Suppressor macrophage treated with lipopolysaccharide for 1 hour (primary cell): Measurements from ENCODE around the gene PPP2R3A.
A peak's percentile ranks its signal among the peaks of the same experiment; 100 is the strongest.
"Not testable (repeated sequence)": the region's sequence is repeated elsewhere in the genome, so short reads cannot be mapped to it uniquely, and the experiment has no call there.

Experiments
- DNase-seq, 3 donors: peaks; one replicate each; pipeline ENCODE4 v3.0.0-alpha.2; 2020 to 2022

The PPP2R3A gene, protein sequence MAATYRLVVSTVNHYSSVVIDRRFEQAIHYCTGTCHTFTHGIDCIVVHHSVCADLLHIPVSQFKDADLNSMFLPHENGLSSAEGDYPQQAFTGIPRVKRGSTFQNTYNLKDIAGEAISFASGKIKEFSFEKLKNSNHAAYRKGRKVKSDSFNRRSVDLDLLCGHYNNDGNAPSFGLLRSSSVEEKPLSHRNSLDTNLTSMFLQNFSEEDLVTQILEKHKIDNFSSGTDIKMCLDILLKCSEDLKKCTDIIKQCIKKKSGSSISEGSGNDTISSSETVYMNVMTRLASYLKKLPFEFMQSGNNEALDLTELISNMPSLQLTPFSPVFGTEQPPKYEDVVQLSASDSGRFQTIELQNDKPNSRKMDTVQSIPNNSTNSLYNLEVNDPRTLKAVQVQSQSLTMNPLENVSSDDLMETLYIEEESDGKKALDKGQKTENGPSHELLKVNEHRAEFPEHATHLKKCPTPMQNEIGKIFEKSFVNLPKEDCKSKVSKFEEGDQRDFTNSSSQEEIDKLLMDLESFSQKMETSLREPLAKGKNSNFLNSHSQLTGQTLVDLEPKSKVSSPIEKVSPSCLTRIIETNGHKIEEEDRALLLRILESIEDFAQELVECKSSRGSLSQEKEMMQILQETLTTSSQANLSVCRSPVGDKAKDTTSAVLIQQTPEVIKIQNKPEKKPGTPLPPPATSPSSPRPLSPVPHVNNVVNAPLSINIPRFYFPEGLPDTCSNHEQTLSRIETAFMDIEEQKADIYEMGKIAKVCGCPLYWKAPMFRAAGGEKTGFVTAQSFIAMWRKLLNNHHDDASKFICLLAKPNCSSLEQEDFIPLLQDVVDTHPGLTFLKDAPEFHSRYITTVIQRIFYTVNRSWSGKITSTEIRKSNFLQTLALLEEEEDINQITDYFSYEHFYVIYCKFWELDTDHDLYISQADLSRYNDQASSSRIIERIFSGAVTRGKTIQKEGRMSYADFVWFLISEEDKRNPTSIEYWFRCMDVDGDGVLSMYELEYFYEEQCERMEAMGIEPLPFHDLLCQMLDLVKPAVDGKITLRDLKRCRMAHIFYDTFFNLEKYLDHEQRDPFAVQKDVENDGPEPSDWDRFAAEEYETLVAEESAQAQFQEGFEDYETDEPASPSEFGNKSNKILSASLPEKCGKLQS (N-terminal part only)

DNA sequence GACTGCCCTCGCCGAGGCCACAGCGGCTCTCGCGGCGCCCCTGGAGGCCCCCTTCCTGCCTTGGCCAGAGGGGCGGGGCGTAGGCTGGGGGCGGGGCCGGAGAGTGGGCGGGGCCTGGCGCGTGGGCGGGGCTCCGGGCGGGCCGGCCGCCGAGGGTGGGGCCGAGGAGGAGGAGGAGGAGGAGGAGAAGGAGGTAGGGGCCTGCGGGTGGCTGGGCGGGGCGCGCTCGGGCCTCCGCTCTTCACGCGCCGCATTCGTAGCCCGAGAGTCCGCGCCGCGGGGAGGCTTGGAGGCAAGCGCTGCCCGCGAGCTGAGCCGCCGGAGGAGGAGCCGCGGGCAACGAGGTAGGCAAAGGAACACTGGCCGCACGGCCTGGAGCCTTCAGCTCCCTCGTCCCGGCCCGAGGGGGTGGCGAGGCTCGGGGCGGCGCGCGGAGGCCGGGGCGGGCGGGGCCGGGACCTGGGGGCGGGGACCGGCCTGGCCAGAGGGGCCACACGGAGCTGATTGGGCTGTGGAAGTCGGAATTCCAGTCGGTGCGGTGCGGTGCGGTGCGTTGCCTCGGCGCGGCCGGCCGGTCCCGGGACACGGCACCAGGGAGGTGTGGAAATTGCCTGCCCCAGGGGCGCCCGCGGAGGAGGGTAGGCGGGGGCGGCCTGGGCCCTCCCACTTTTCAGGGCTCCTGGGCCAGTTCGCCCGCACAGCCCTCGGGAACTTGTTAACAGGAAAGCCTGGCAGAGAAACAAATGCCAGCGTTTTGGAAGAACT lies at the start of gene PPP2R3A:
Gene PPP2R3A, plus strand, starts transcription at position 223 of the 765 bp plus-strand sequence. CDS start 35,771 bp downstream, outside the sequence.
- peak; percentile 77 to 92 (median 83) for DNase-seq

DNA sequence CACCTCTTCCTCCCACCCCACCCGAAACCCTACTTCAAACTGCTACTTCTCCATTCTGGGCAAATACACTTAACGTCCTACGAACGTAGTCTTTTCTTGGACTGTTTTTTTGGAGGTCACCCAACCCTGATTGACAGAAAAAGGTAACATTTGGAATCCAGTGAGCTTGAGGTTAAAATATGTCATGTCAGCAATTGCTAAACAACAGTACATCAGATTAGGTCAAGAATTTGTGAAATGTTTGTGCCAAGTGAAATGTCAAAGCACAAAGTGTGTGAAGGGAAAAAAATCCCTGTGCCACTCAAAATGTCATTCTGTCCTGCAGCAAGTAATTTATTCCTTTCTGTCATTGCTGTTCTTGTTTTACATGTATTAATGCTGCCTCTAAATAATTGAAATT lies 49.2 kb upstream of the PPP2R3A start:
- no peak for DNase-seq

DNA sequence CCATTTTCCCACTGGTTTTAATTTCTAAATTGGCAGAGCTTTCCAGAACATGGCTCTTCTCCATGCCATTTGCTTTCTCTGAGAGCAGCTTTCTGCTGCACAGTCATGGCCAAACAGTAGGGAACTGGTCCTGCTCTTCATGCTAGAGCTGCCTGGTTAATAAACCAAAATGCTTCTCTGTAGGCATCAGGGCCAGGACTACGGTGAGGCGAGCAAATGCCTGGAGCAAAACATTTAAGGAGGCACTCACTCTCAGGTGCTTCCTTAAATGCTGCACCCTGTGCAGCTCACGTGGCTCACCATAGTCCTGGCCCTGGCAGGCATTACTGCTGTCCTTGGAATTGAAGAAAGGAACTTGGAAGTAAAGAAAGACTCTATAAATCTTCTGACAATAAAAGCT lies 48.5 kb upstream of the PPP2R3A start:
- DNase-seq = no peak

DNA sequence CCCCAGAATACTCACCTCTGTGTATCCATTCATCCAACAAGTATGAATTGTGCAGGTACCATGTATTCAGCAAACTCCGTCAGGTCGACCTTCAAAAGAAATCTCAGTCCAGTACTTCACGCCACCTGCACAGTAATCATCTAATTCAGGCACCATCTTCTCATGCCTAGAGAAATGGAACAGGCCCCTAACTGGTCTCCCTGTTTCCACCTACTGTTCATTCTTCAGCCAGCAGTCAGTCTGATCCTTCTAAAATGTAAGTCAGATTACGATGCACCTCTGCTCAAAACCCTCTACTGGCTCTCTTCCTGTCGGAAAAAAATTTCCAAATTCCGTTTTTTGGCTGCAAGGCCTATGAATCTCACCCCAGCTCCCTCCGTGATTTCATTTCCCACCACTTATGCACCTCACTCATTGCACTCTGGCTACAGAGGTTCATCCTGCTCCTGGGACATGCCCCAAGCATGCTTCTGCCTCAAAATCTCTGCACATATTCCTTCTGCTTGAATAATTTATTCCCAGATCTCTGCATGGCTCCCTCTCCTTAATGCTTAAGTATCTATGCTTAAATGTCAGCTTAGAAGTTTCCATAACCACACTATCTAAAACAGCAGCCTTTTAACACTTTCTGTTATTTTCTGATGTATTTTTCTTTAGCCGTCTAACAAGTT lies 47.5 kb upstream of the PPP2R3A start:
- DNase-seq = no peak

DNA sequence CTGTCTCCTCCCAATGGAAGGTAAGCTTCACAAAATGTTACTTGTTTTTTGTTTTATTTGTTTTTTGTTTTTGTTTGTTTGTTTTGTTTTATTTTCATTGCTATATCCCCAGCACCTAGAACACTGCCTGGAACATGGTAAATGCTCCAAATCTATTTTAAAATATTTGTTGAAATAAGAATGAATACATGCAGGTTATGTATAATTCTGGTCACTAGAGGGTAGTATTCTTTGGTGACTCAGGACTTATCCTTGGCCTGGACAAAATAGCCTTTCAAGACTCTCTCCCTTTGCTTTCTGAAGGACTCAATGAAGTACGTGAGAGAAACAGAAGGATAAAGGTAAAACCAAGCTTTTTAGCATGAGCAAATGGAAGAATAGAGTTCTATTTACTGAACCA lies 46.9 kb upstream of the PPP2R3A start:
- DNase-seq = peak; percentile 15 to 25 (median 23)

DNA sequence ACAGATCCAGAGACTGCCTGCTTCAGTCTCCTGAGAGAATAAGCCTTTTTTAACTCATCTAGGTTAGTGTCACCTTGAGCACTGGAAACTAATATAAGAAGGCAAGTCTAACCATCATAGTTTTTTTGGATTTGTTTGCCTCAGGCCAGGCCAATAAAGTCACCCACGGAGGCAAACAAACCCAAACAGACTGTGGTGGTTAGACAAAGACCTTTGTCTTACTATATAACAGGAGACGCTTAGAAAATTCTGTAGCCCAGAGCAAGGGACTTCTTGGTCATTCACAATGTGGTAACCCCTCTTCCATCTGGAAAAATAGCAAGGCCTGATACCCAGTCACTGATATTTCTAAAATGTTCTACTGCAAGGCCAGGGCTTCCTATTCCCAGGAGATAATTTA lies 45.3 kb upstream of the PPP2R3A start:
- no peak for DNase-seq

DNA sequence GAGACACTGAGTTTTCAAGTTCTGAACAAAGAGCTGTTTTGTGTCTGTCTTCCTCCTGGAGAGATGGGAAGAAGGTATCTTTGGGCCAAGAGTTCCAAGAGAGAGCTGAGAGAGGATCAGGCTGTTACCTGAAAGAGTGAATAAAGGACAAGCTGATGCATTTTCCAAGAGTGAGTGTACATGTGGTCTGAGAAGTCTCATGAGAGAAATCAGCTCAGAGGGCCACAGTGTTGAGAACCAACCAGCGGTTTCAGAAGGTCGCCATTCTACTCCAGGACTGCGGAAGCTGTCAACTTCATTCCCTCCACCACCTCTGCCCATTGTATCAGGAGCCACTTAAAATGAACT lies 42.7 kb upstream of the PPP2R3A start:
- DNase-seq = no peak

DNA sequence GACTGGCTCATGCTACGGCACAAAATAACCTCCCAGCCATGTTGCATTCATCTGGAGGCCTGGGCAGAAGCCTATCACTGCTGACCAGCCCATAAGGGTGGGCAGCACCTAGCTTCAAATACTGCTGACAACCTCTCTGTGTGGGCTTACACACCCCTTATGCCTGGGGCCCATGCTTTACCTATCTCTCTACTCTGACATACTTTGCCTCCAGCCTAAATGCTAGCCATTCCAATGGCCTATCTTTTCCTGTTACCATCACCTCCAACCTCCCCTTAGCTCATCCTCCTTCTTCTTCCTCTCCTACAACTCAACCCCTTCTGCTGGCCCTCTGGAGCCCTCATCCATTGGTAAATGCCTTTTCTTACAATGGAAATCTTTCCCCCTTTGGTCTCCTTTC lies 41.0 kb upstream of the PPP2R3A start:
- no peak for DNase-seq

DNA sequence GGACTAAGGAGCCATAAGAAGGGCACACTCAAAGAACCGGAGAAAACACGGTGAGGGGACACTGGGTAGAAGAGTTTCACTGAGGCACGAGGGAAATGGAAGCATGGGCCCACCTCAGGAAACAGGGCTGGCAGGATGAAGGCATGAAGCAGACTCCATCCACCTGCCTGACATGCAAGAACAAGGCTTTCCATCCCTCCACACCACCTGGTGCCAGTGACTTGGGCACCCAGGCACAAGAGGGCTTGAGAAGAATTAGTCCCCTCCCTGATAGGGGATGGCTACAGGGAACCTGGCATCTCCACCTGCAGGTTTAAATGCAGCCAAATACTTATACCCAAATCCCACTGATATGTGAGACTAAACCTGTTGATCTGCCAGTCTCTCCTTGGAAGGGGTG lies 38.9 kb upstream of the PPP2R3A start:
- DNase-seq = no peak

DNA sequence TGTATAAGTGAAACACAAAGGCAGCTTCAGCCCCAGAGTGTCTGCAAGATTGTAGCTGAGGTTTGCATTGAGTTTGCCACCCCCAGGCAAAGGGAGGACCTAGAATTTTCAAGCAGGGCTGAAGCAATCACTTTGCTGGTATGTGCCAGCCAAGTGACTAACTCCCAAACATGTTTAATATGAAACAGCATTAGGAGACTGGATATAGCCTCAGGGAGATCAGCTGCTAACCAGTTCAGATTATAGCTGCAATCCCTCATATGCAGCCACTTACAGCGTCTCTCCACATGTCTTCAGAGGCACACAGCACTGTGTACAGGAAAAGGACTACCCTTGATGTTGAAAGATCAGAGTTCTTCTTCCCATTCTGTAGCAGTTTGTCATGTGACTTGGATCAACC lies 38.4 kb upstream of the PPP2R3A start:
- DNase-seq = no peak

DNA sequence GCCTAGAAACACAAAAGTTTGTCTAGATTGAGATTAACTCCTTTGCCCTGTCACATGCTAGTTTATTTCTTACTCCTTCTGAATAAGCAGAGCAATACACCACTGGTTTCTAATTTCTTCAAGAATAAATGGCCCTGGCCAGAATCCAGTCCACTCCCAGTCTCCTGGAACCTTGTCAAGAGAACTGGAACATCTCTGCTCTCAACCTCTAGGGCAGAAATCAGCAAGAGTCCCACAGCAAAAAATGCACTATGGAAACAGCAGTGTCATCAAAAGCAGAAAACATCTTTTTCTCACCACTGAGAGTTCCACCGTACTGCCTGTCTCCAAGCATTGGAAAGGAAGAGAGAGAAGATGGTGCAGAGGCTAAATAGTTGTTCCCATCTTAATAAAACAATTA lies 35.9 kb upstream of the PPP2R3A start:
- no peak for DNase-seq

DNA sequence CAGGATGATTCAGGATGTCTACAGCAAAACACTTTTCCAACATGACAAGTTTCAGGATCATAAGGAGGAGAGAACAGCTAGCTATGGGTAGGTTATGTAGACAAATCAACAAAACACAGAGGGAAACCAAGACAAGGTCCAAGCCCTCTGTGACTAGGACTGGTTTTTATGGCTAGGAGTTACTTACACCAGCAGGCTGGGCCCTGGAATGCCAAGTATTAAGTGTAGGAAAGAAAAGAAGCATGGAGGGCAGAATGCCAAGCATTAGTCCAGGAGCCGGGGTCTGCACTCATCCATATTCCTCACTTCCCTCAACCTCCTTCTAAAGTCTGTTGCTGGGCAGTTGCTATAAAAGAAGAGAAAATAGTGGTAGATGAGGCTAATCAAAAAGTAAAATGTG lies 35.3 kb upstream of the PPP2R3A start:
- no peak for DNase-seq

DNA sequence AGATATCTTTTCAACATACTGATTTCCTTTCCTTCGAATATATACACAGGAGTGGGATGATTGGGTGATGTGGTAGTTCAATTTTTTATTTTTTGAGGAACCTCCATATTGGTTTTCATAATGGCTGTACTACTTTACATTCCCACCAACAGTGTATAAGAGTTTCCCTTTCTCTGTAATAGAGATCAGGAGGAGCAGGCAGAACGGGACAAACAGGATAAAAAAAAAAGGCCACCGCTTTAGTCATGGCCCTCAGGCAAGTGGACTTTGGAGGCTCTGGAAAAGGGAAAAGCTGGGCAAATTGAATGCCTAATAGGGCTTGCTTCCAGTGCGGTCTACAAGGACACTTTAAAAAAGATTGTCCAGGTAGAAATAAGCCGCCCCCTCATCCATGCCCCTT lies 30.4 kb upstream of the PPP2R3A start:
- not testable (repeated sequence) for DNase-seq

DNA sequence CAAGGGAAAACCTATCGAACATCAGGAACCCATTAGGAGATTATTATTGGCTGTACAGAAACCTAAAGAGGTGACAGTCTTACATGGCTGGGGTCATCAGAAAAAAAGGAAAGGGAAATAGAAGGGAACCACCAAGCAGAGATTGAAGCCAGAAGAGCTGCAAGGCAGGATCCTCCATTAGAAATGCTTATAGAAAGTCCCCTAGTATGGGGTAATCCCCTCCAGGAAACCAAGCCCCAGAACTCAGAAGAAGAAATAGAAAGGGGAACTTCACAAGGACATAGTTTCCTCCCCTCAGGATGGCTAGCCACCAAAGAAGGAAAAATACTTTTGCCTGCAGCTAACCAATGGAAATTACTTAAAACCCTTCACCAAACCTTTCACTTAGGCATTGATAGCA lies 27.8 kb upstream of the PPP2R3A start:
- peak; percentile 52 to 61 (median 56) for DNase-seq

DNA sequence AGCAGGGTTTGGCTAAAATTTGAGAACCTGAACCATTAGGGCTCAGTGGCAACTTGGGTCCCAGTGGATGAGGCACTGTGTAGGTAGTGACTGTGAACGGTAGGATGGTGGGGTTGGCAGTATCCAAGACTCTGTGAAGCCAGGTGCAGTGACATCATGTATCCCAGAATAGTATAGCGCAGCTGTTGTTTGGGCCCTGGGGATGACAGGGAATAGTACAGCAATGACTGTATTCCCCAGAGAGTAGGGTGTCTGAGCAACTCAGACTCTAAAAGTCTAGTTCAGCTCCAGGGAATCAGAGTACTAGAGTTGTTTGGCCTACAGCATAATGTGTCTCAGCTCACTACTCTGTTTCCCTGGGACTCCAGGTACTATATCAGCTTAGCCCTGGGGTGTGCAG lies 20.7 kb upstream of the PPP2R3A start:
- no peak for DNase-seq

DNA sequence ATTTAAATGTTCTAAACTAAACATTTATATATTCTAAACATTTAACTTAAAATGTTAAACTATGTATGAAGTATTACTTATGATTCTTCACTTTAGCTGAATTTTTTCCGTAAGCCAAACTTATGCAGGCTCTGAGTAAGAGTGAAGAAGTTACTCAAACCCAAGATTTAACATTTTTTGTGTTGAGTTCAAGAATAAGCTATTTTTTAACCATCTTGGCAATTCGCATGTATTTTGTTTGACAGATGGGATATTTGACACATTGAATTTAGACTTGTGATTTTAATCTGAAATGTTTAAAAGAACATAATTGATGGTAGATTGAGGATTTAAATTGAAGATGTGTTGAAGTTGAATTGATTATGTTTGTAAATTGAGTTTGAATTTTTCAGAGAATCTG lies 14.6 kb upstream of the PPP2R3A start:
- no peak for DNase-seq

DNA sequence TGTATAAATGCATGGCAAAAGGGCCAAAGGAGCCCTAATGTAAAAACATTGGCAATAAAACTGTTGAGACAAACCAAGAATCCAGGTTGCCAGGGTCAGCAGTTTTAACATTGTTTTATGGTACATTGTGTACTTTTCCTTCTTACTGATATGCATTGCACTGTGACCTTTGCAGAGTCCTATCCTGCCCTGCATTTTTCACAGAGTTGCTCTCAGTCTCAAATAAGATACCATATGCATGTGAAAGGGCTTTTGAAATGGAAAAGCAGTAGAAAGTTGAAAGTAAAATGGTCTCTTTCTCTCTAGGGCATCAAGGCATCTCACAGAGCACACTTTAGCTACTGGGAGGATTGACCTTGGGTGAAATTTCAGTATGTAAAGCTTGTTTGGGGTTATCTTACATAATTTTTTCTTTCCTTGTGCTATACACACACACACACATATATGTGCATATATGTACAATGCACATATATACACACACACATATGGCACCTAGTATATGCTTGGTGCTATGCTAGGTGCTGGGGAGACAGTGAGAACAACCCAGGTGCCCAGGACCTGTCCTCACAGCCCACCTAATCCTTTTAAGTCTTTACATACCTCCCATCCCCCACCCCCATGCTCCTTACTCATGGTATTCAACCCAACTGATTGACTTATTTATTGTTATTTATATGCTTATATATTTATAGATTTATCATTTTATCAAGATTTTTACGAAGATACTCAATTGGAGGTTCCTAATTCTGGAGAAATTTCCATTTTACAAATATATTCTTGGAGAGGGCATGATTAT lies 1.2 kb upstream of the PPP2R3A start:
- no peak for DNase-seq

DNA sequence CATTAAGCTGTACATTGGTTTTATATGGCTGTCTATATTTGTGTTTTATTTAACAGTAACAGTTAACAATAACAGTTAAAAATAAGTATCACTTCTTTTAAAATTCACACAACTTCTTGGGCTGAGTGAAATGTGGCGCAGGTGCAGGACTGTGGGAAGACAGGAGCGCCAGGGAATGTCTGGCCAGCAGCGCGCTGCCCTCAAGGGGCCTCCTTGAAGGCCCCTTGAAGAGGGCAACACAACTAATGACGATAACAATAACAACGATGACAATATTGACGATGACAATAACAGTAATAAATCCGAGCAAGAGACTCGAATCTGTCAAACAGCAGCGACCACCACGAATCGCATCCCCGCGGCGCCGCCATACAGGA lies 411 bp upstream of the PPP2R3A start:
- DNase-seq = no peak

DNA sequence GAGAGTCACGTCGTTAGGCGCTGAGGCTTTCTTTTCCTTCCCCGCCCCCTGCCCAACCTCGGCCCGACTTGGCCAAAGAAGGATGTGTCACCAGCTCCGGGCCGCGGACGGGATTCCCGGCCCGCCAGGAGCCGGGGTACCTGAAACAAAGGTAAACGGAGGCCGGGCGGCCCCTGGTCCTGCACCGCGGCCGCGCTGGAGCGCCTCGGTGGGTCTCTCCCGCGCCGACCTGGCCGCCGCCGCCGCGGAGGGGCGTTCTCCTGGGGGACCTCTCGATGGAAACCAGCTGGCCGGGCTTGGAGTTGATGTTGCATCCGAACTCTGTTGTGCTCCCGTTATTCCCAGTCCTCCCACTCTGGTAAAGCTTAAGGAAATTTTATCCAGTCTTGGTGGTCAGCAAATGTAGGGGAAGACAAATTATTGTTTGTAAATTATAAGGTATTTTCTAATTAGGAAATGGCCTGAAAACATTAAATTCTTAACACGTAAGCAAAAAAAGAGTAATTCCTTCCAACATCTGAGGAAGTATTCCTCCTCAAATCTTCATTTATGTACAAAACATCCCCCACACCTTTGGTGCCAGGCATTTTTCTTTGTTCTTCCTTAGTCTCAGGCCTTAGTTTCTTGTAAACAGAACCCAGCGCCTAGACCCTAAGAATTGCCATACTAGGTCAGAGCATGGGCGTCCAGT lies 888 bp downstream of the PPP2R3A start:
- DNase-seq = no peak

DNA sequence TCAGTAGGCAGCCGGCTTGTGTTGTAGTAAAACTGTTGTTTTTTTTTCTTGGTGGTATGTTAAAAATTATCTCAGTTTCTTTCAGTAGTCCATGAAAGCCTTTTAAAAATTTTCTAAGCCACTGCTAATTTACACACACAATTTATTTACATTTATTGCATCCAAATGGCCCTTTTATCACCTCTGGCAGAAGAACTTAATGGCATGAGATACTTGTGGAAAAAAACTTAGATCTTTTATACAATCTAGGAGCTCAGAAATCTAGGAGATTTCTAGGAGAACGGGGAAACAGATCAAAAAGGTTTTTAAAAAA lies 1.4 kb downstream of the PPP2R3A start:
- no peak for DNase-seq

DNA sequence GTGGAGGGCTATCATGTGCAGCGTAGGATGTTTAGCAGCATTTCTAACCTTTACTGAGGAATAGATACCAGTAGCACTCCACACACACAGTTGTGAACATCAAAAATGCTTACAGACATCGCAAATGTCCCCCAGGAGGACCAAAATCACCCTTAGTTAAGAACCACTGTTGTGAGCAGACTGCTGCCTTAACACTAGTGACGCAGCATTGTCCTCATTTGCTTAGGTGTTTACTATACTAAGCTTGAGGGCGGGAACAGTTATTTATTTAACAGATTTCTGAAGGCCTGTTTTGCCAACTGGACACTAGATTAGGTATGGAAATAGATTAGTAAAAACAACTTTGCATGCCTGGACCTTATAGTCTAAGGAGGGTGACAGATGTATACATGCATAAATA lies 2.3 kb downstream of the PPP2R3A start:
- DNase-seq = no peak
